CD4-positive, alpha-beta T cell treated with Interleukin-6 at 100 ng/mL for 8 hours (primary cell): ENCODE results near the gene ALDH3A1.
A peak's percentile ranks its signal among the peaks of the same experiment; 100 is the strongest.
"Not testable (repeated sequence)": the region's sequence is repeated elsewhere in the genome, so short reads cannot be mapped to it uniquely, and the experiment has no call there.

Experiments used
- DNase-seq: peaks from one replicate; pipeline ENCODE4 v3.0.0-alpha.2; 2020; ENCODE audit warnings: mixed read lengths, low spot score

ALDH3A1 gene

GRCh38 chr17:19747829-19748806 is at the start of gene ALDH3A1:
Gene ALDH3A1, minus strand, starts transcription at chr17:19748298. Its CDS starts 3,169 bp downstream, at chr17:19745129.
- no peak for DNase-seq

GRCh38 chr17:19796457-19796856 is 48.4 kb upstream of the ALDH3A1 start:
- DNase-seq, result no peak

GRCh38 chr17:19791918-19792550 is 43.9 kb upstream of the ALDH3A1 start:
- DNase-seq, result no peak

GRCh38 chr17:19787733-19788357 is 39.7 kb upstream of the ALDH3A1 start:
- no peak for DNase-seq

GRCh38 chr17:19785854-19786253 is 37.8 kb upstream of the ALDH3A1 start:
- DNase-seq, result no peak

- no peak for DNase-seq
Observed at GRCh38 chr17:19781488-19782458, 33.7 kb upstream of the ALDH3A1 start.

- no peak for DNase-seq
Observed at GRCh38 chr17:19780846-19781245, 32.7 kb upstream of the ALDH3A1 start.

- no peak for DNase-seq
Observed at GRCh38 chr17:19773534-19773933, 25.4 kb upstream of the ALDH3A1 start.

- DNase-seq, result peak; percentile 82
Observed at GRCh38 chr17:19771971-19772630, 24.0 kb upstream of the ALDH3A1 start.

- no peak for DNase-seq
Observed at GRCh38 chr17:19770985-19771735, 23.1 kb upstream of the ALDH3A1 start.

GRCh38 chr17:19769946-19770652 is 22.0 kb upstream of the ALDH3A1 start:
- DNase-seq, result no peak

GRCh38 chr17:19768046-19768782 is 20.1 kb upstream of the ALDH3A1 start:
- DNase-seq, result no peak

- DNase-seq, result peak; percentile 79
Observed at GRCh38 chr17:19766421-19767270, 18.5 kb upstream of the ALDH3A1 start.

- no peak for DNase-seq
Observed at GRCh38 chr17:19766016-19766415, 17.9 kb upstream of the ALDH3A1 start.

- DNase-seq, result not testable (repeated sequence)
Observed at GRCh38 chr17:19763991-19764390, 15.9 kb upstream of the ALDH3A1 start.

- no peak for DNase-seq
Observed at GRCh38 chr17:19763416-19763815, 15.3 kb upstream of the ALDH3A1 start.

- peak; percentile 19 for DNase-seq
Observed at GRCh38 chr17:19762515-19762961, 14.4 kb upstream of the ALDH3A1 start.

- DNase-seq, result no peak
Observed at GRCh38 chr17:19760746-19761145, 12.6 kb upstream of the ALDH3A1 start.
